Vagina (tissue), 2 donors: ENCODE results near the gene CPOX.
"Not testable (repeated sequence)": the region's sequence is repeated elsewhere in the genome, so short reads cannot be mapped to it uniquely, and the experiment has no call there.

ENCODE experiments used
- POLR2A ChIP-seq, 2 donors: fragments of 450-650 bp; IDR thresholded peaks; one replicate each; pipeline ENCODE4 v1.6.1; 2017; ENCODE audit warnings: antibody characterized with exemption in 2 of 2, mild to moderate bottlenecking in 2 of 2, moderate library complexity in 2 of 2
- POLR2AphosphoS5 ChIP-seq, 2 donors: sonication (generic); formaldehyde crosslinking; IDR thresholded peaks; one replicate each; pipeline ENCODE4 v1.9.0; 2017; ENCODE audit warnings: antibody characterized with exemption in 2 of 2, mild to moderate bottlenecking in 2 of 2, low read depth in 1 of 2; ENCODE audit not compliant: insufficient read depth in 1 of 2
- TF ChIP-seq, protein P1 (sequence below), 3 experiments: fragments of 450-650 bp in 2 of 3; fragments of 200-600 bp in 1 of 3; sonication (generic) in 1 of 3; IDR thresholded peaks; one replicate each; pipeline ENCODE4 v1.5.1; 2017 to 2019; ENCODE audit warnings: antibody characterized with exemption in 3 of 3, mild to moderate bottlenecking in 2 of 3, moderate library complexity in 2 of 3

DNA sequence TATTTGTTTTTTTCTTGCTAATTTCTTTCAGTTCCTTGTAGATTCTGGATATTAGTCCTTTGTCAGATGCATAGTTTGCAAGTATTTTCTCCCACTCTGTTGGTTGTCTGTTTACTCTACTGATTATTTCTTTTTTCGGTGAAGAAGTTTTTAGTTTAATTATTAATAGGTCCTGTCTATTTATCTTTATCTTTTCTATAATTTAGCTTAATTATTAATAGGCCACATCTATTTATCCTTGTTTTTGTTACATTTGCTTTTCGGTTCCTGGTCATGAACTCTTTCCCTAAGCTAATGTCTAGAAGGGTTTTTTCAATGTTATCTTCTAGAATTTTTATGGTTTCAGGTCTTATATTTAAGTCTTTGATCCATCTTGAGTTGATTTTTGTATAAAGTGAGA is 45.1 kb upstream of the CPOX start:
- TF ChIP-seq, protein P1, sequence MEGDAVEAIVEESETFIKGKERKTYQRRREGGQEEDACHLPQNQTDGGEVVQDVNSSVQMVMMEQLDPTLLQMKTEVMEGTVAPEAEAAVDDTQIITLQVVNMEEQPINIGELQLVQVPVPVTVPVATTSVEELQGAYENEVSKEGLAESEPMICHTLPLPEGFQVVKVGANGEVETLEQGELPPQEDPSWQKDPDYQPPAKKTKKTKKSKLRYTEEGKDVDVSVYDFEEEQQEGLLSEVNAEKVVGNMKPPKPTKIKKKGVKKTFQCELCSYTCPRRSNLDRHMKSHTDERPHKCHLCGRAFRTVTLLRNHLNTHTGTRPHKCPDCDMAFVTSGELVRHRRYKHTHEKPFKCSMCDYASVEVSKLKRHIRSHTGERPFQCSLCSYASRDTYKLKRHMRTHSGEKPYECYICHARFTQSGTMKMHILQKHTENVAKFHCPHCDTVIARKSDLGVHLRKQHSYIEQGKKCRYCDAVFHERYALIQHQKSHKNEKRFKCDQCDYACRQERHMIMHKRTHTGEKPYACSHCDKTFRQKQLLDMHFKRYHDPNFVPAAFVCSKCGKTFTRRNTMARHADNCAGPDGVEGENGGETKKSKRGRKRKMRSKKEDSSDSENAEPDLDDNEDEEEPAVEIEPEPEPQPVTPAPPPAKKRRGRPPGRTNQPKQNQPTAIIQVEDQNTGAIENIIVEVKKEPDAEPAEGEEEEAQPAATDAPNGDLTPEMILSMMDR (IDR thresholded peaks at IDR 0.05), result not testable (repeated sequence)
- TF ChIP-seq POLR2A (IDR thresholded peaks at IDR 0.05); POLR2AphosphoS5 (IDR thresholded peaks at IDR 0.05; ENCODE audit: insufficient read depth in 1 of 2, low read depth in 1 of 2): not testable (repeated sequence)
